Mesendoderm (in vitro differentiated cells): ENCODE measurements around the gene DOCK9.

Experiments used
- DNase-seq: peaks from one replicate; pipeline ENCODE4 v3.0.0; 2013
- H2AK5ac ChIP-seq: 2 replicates; pipeline ENCODE4 v1.6.1; 2013; ENCODE audit warnings: low read length, inconsistent platforms
- H2BK120ac ChIP-seq: 2 replicates; pipeline ENCODE4 v1.6.1; 2013; ENCODE audit warnings: low read depth, mild to moderate bottlenecking, low read length, moderate library complexity, mixed read lengths
- H2BK15ac ChIP-seq: replicated peaks from 2 replicates; pipeline ENCODE4 v1.6.1; 2013; ENCODE audit warnings: low read depth, mild to moderate bottlenecking, moderate library complexity
- H2BK5ac ChIP-seq: 2 replicates; pipeline ENCODE4 v1.6.1; 2013; ENCODE audit warnings: low read length, inconsistent platforms
- H3K18ac ChIP-seq: 2 replicates; pipeline ENCODE4 v1.6.1; 2013; ENCODE audit warnings: mild to moderate bottlenecking, low read length, mixed read lengths
- H3K23ac ChIP-seq: one replicate; pipeline ENCODE4 v1.6.1; 2013; ENCODE audit warnings: low read length
- H3K27ac ChIP-seq: 2 replicates; pipeline ENCODE4 v1.5.1; 2013; ENCODE audit warnings: low read depth, mild to moderate bottlenecking, inconsistent platforms, low read length, moderate library complexity
- H3K27me3 ChIP-seq: 2 replicates; pipeline ENCODE4 v1.6.1; 2013; ENCODE audit warnings: low read length, control low read depth, mild to moderate bottlenecking, inconsistent platforms; ENCODE audit not compliant: insufficient read depth, poor library complexity
- H3K36me3 ChIP-seq: 2 replicates; pipeline ENCODE4 v1.6.1; 2013; ENCODE audit warnings: low read length, inconsistent platforms; ENCODE audit not compliant: control insufficient read depth, insufficient read depth
- H3K4ac ChIP-seq: one replicate; pipeline ENCODE4 v1.6.1; 2013; ENCODE audit warnings: low read depth, mild to moderate bottlenecking, low read length, moderate library complexity
- H3K4me1 ChIP-seq: 2 replicates; pipeline ENCODE4 v1.6.1; 2013; ENCODE audit warnings: low read depth, low read length, inconsistent platforms; ENCODE audit not compliant: control insufficient read depth
- H3K4me2 ChIP-seq: 2 replicates; pipeline ENCODE4 v1.6.1; 2013; ENCODE audit warnings: low read length
- H3K4me3 ChIP-seq: 2 replicates; pipeline ENCODE4 v1.5.1; 2013; ENCODE audit warnings: mild to moderate bottlenecking, low read length
- H3K56ac ChIP-seq: one replicate; pipeline ENCODE4 v1.6.1; 2013; ENCODE audit warnings: low read length
- H3K79me1 ChIP-seq: 2 replicates; pipeline ENCODE4 v1.6.1; 2013; ENCODE audit warnings: low read length, inconsistent platforms
- H3K79me2 ChIP-seq: 2 replicates; pipeline ENCODE4 v1.6.1; 2013; ENCODE audit warnings: mild to moderate bottlenecking, low read length; ENCODE audit not compliant: control insufficient read depth, insufficient read depth
- H3K9ac ChIP-seq: 2 replicates; pipeline ENCODE4 v1.6.1; 2013; ENCODE audit warnings: low read length, inconsistent platforms
- H4K5ac ChIP-seq: one replicate; pipeline ENCODE4 v1.6.1; 2013; ENCODE audit warnings: low read length
- H4K8ac ChIP-seq: one replicate; pipeline ENCODE4 v1.6.1; 2013; ENCODE audit warnings: low read depth, mild to moderate bottlenecking, control low read depth, low read length, moderate library complexity
- WGBS: extraction: QIAGEN DNeasy Blood & Tissue Kit; methylation state at CpG from one replicate; pipeline ENCODE4 v1.1.7; 2013; ENCODE audit warnings: low lambda C conversion rate, missing lambda C conversion rate; ENCODE audit not compliant: insufficient coverage; ENCODE audit errors: extremely low coverage; 5-methylcytosine and 5-hydroxymethylcytosine counted together

Gene DOCK9

GRCh38 chr13:98939660-98940191 is 38.1 kb downstream of the DOCK9 start:
- Histone ChIP-seq H3K4me1 (peaks cover 4% of the 10 kb centered on the region), H3K36me3 (no peaks in the 10 kb centered on the region), H2BK5ac (no peak overlapping the region), H3K27me3 (no peaks in the 10 kb centered on the region), H3K79me1 (no peaks in the 10 kb centered on the region), H3K79me2 (no peaks in the 10 kb centered on the region), H2BK15ac (no peak overlapping the region), H3K56ac (no peak overlapping the region), H3K4me2 (no peak overlapping the region), H2AK5ac (no peak overlapping the region), H2BK120ac (no peak overlapping the region), H4K8ac (no peak overlapping the region), H3K9ac (no peak overlapping the region), H3K18ac (peak overlapping the region; percentile 34), H3K4me3 (no peak overlapping the region), H3K4ac (peak overlapping the region; percentile 24), H3K23ac (no peak overlapping the region), H4K5ac (no peak overlapping the region), H3K27ac (no peak overlapping the region)
- DNase-seq = no peak
- WGBS = no CpG with 5 or more reads among the region's 5 CpGs

GRCh38 chr13:98938801-98939200 is 39.1 kb downstream of the DOCK9 start:
- Histone ChIP-seq H3K23ac (no peak overlapping the region), H3K56ac (peak overlapping the region; percentile 0), H2BK5ac (no peak overlapping the region), H3K4ac (no peak overlapping the region), H3K27ac (no peak overlapping the region), H2AK5ac (no peak overlapping the region), H3K79me2 (no peaks in the 10 kb centered on the region), H3K4me3 (no peak overlapping the region), H3K9ac (no peak overlapping the region), H3K4me1 (peaks cover 4% of the 10 kb centered on the region), H3K79me1 (no peaks in the 10 kb centered on the region), H3K36me3 (no peaks in the 10 kb centered on the region), H4K8ac (no peak overlapping the region), H2BK15ac (no peak overlapping the region), H4K5ac (no peak overlapping the region), H2BK120ac (no peak overlapping the region), H3K4me2 (no peak overlapping the region), H3K18ac (no peak overlapping the region), H3K27me3 (no peaks in the 10 kb centered on the region)
- WGBS = no CpG with 5 or more reads among the region's 3 CpGs
- peak; percentile 73 for DNase-seq

GRCh38 chr13:98937911-98938381 is 39.9 kb downstream of the DOCK9 start:
- Histone ChIP-seq H3K4ac (no peak overlapping the region), H2BK120ac (no peak overlapping the region), H3K27me3 (no peaks in the 10 kb centered on the region), H4K8ac (no peak overlapping the region), H3K27ac (peak overlapping the region; percentile 60), H2BK15ac (no peak overlapping the region), H3K79me1 (no peaks in the 10 kb centered on the region), H3K4me1 (peaks cover 4% of the 10 kb centered on the region), H3K4me2 (no peak overlapping the region), H2AK5ac (no peak overlapping the region), H2BK5ac (no peak overlapping the region), H3K36me3 (no peaks in the 10 kb centered on the region), H3K23ac (no peak overlapping the region), H3K4me3 (no peak overlapping the region), H3K18ac (peak overlapping the region; percentile 73), H3K79me2 (no peaks in the 10 kb centered on the region), H3K9ac (no peak overlapping the region), H3K56ac (peak overlapping the region; percentile 50), H4K5ac (no peak overlapping the region)
- WGBS = no CpG with 5 or more reads among the region's 6 CpGs
- peak; percentile 94 for DNase-seq

- no peak for DNase-seq
- Histone ChIP-seq H2BK120ac (no peak overlapping the region), H2BK5ac (no peak overlapping the region), H3K4me2 (no peak overlapping the region), H3K4me3 (no peak overlapping the region), H3K56ac (no peak overlapping the region), H3K9ac (no peak overlapping the region), H3K27ac (no peak overlapping the region), H3K4ac (no peak overlapping the region), H3K36me3 (no peaks in the 10 kb centered on the region), H3K79me1 (no peaks in the 10 kb centered on the region), H4K5ac (no peak overlapping the region), H2AK5ac (no peak overlapping the region), H4K8ac (no peak overlapping the region), H2BK15ac (no peak overlapping the region), H3K79me2 (no peaks in the 10 kb centered on the region), H3K27me3 (no peaks in the 10 kb centered on the region), H3K4me1 (peaks cover 4% of the 10 kb centered on the region), H3K18ac (no peak overlapping the region), H3K23ac (no peak overlapping the region)
- no CpG with 5 or more reads among the region's 3 CpGs for WGBS
Observed at GRCh38 chr13:98934243-98934642, 43.6 kb downstream of the DOCK9 start.

- H3K27ac ChIP-seq = peak overlapping the region; percentile 15
- no peak overlapping the region for H3K23ac ChIP-seq
- H3K18ac ChIP-seq = peak overlapping the region; percentile 33
- H3K4me1 ChIP-seq = no peaks in the 10 kb centered on the region
- H3K79me2 ChIP-seq = no peaks in the 10 kb centered on the region
- no peaks in the 10 kb centered on the region for H3K36me3 ChIP-seq
- H2BK15ac ChIP-seq = no peak overlapping the region
- H3K4me3 ChIP-seq = no peak overlapping the region
- no peak overlapping the region for H2BK5ac ChIP-seq
- H3K27me3 ChIP-seq = no peaks in the 10 kb centered on the region
- H3K4ac ChIP-seq = peak overlapping the region; percentile 6
- H2BK120ac ChIP-seq = no peak overlapping the region
- H2AK5ac ChIP-seq = no peak overlapping the region
- no peak overlapping the region for H4K8ac ChIP-seq
- WGBS = no CpG with 5 or more reads among the region's 8 CpGs
- H3K79me1 ChIP-seq = no peaks in the 10 kb centered on the region
- no peak overlapping the region for H3K9ac ChIP-seq
- H4K5ac ChIP-seq = no peak overlapping the region
- peak overlapping the region; percentile 9 for H3K56ac ChIP-seq
- H3K4me2 ChIP-seq = no peak overlapping the region
- no peak for DNase-seq
Observed at GRCh38 chr13:98930151-98930591, 47.7 kb downstream of the DOCK9 start.
